Thyroid gland (tissue), 4 donors: ENCODE measurements around the gene PRMT7. TPM values are rescaled to one million over a fixed set of nuclear protein-coding genes. Genes with fewer than 3 reads are reported as not detected.

Source experiments
- DNase-seq, 2 donors: peaks; one replicate each; pipeline ENCODE4 v3.0.0-alpha.2; 2019
- H3K27ac ChIP-seq, 3 donors: fragments of 200-600 bp; sonication (generic); 1 replicate in 2 of 3; 2 replicates in 1 of 3; pipeline ENCODE4 v1.5.1; 2016 to 2019; ENCODE audit warnings: mild to moderate bottlenecking in 1 of 3, moderate library complexity in 1 of 3
- H3K27me3 ChIP-seq: fragments of 200-600 bp; sonication (generic); one replicate; pipeline ENCODE4 v1.5.1; 2019
- H3K36me3 ChIP-seq, 2 donors: fragments of 200-600 bp; sonication (generic); one replicate each; pipeline ENCODE4 v1.5.1; 2016 to 2019
- H3K4me1 ChIP-seq, 2 donors: fragments of 200-600 bp; sonication (generic); one replicate each; pipeline ENCODE4 v1.5.1; 2017 to 2019
- H3K4me3 ChIP-seq, 3 donors: fragments of 200-600 bp; sonication (generic); replicated peaks in 1 of 3; 1 replicate in 2 of 3; 2 replicates in 1 of 3; pipeline ENCODE4 v1.5.1; 2016; ENCODE audit warnings: mild to moderate bottlenecking in 1 of 3
- H3K9me3 ChIP-seq: fragments of 200-600 bp; sonication (generic); one replicate; pipeline ENCODE4 v1.5.1; 2017
- CTCF ChIP-seq, 6 experiments: fragments of 200-600 bp in 3 of 6; fragments of 450-650 bp in 3 of 6; sonication (generic) in 3 of 6; IDR thresholded peaks; one replicate each; pipeline ENCODE4 v1.5.1; 2016 to 2019; ENCODE audit warnings: antibody characterized with exemption in 6 of 6, mild to moderate bottlenecking in 2 of 6, inconsistent platforms in 1 of 6, moderate library complexity in 1 of 6
- POLR2A ChIP-seq, 2 donors: fragments of 450-650 bp; IDR thresholded peaks; one replicate each; pipeline ENCODE4 v1.6.1; 2017; ENCODE audit warnings: antibody characterized with exemption in 2 of 2, mild to moderate bottlenecking in 2 of 2, moderate library complexity in 1 of 2
- WGBS, 2 donors: methylation state at CpG; one replicate each; pipeline ENCODE4 v1.1.5; 2017; 5-methylcytosine and 5-hydroxymethylcytosine counted together
- intact Hi-C: fragments of 100-400 bp; cut with DNase I; formaldehyde crosslinking; loops from one replicate; pipeline ENCODE4 v1.15.1; 2023
- total RNA-seq, 4 donors: library from RNA; depleted of rRNA; stranded (reverse); fragments of >200 nt; gene quantifications; one replicate each; pipeline ENCODE4 v1.2.3, GENCODE V29; 2016

The PRMT7 gene
- total RNA-seq, 4 donors from 2014 or later = 41.7 to 57.0 (median 46.9) TPM

- H3K36me3 ChIP-seq = no peaks in the 10 kb centered on the region
- H3K9me3 ChIP-seq = no peaks in the 10 kb centered on the region
- intact Hi-C loops = no loop called here
- no peaks in the 10 kb centered on the region for H3K27me3 ChIP-seq
- 52 to 55% methylated on average over 15 to 18 of the region's 18 CpGs for WGBS, 2 donors
- peak; percentile 89 to 91 for DNase-seq
- H3K27ac ChIP-seq = no peak overlapping the region
- no peak overlapping the region for H3K4me3 ChIP-seq
- TF ChIP-seq CTCF (IDR thresholded peaks at IDR 0.05) (no peak), POLR2A (IDR thresholded peaks at IDR 0.05) (no peak)
- peaks cover 6 to 22% of the 10 kb centered on the region in 2 donors for H3K4me1 ChIP-seq
Observed at GRCh38 chr16:68379472-68380347, 68.9 kb downstream of the PRMT7 start.

GRCh38 chr16:68380348-68380670 lies 69.5 kb downstream of the PRMT7 start:
- Histone ChIP-seq H3K36me3 (no peaks in the 10 kb centered on the region), H3K27ac (no peak overlapping the region), H3K27me3 (no peaks in the 10 kb centered on the region), H3K4me3 (no peak overlapping the region), H3K4me1 (peaks cover 6 to 22% of the 10 kb centered on the region in 2 donors), H3K9me3 (no peaks in the 10 kb centered on the region)
- no peak for DNase-seq
- no peak for TF ChIP-seq CTCF (IDR thresholded peaks at IDR 0.05)
- TF ChIP-seq POLR2A (IDR thresholded peaks at IDR 0.05) = no peak
- intact Hi-C loops = no loop called here
- 94% methylated on average over 4 of the region's 5 CpGs; no CpG with 5 or more reads in 1 of the 2 donors for WGBS, 2 donors

GRCh38 chr16:68380676-68381362 lies 70.0 kb downstream of the PRMT7 start:
- no peak overlapping the region for H3K27ac ChIP-seq
- WGBS, 2 donors = 91 to 93% methylated on average over 10 of the region's 10 CpGs
- peaks cover 6 to 22% of the 10 kb centered on the region in 2 donors for H3K4me1 ChIP-seq
- no peak for DNase-seq
- intact Hi-C loops = no loop called here
- no peaks in the 10 kb centered on the region for H3K36me3 ChIP-seq
- no peak for TF ChIP-seq POLR2A (IDR thresholded peaks at IDR 0.05)
- no peak for TF ChIP-seq CTCF (IDR thresholded peaks at IDR 0.05)
- no peaks in the 10 kb centered on the region for H3K27me3 ChIP-seq
- no peak overlapping the region for H3K4me3 ChIP-seq
- H3K9me3 ChIP-seq = no peaks in the 10 kb centered on the region

GRCh38 chr16:68381363-68381724 lies 70.5 kb downstream of the PRMT7 start:
- TF ChIP-seq CTCF (IDR thresholded peaks at IDR 0.05) = no peak
- no peak for TF ChIP-seq POLR2A (IDR thresholded peaks at IDR 0.05)
- intact Hi-C loops = no loop called here
- no peaks in the 10 kb centered on the region for H3K36me3 ChIP-seq
- no peaks in the 10 kb centered on the region for H3K27me3 ChIP-seq
- peaks cover 6 to 22% of the 10 kb centered on the region in 2 donors for H3K4me1 ChIP-seq
- H3K27ac ChIP-seq = no peak overlapping the region
- WGBS, 2 donors = 84 to 89% methylated on average over 6 to 7 of the region's 7 CpGs
- no peak for DNase-seq
- H3K9me3 ChIP-seq = no peaks in the 10 kb centered on the region
- no peak overlapping the region for H3K4me3 ChIP-seq

- H3K9me3 ChIP-seq = no peaks in the 10 kb centered on the region
- H3K36me3 ChIP-seq = no peaks in the 10 kb centered on the region
- no peak overlapping the region for H3K4me3 ChIP-seq
- no peaks in the 10 kb centered on the region for H3K27me3 ChIP-seq
- H3K4me1 ChIP-seq = peaks cover 6 to 21% of the 10 kb centered on the region in 2 donors
- H3K27ac ChIP-seq = no peak overlapping the region
- no peak for TF ChIP-seq POLR2A (IDR thresholded peaks at IDR 0.05)
- TF ChIP-seq CTCF (IDR thresholded peaks at IDR 0.05) = peak in 1 of 6 experiments; percentile 16
- 91 to 94% methylated on average over 4 to 5 of the region's 5 CpGs for WGBS, 2 donors
- DNase-seq = no peak
- intact Hi-C loops = no loop called here
Observed at GRCh38 chr16:68382296-68382718, 71.5 kb downstream of the PRMT7 start.
